HG03139 (cell line): Measurements from ENCODE around the gene TLE3.

Experiments used
- ATAC-seq: cut with Tn5 transposase; IDR thresholded peaks from one replicate; pipeline ENCODE4 v1.9.1; 2021; ENCODE audit not compliant: unreplicated experiment

TLE3 gene

GRCh38 chr15:70084461-70084860 is 13.3 kb downstream of the TLE3 start:
- ATAC-seq = no peak

GRCh38 chr15:70083946-70084345 is 13.8 kb downstream of the TLE3 start:
- ATAC-seq = peak; percentile 71

- no peak for ATAC-seq
Observed at GRCh38 chr15:70083418-70083817, 14.3 kb downstream of the TLE3 start.

GRCh38 chr15:70082281-70082900 is 15.3 kb downstream of the TLE3 start:
- no peak for ATAC-seq

GRCh38 chr15:70081612-70082011 is 16.1 kb downstream of the TLE3 start:
- no peak for ATAC-seq

- no peak for ATAC-seq
Observed at GRCh38 chr15:70080347-70080746, 17.4 kb downstream of the TLE3 start.

- no peak for ATAC-seq
Observed at GRCh38 chr15:70079888-70080287, 17.8 kb downstream of the TLE3 start.

GRCh38 chr15:70078578-70079417 is 18.9 kb downstream of the TLE3 start:
- no peak for ATAC-seq

GRCh38 chr15:70077188-70078147 is 20.2 kb downstream of the TLE3 start:
- no peak for ATAC-seq

- no peak for ATAC-seq
Observed at GRCh38 chr15:70074380-70074779, 23.3 kb downstream of the TLE3 start.

- ATAC-seq = no peak
Observed at GRCh38 chr15:70072479-70072878, 25.2 kb downstream of the TLE3 start.

GRCh38 chr15:70071799-70072198 is 25.9 kb downstream of the TLE3 start:
- no peak for ATAC-seq

GRCh38 chr15:70069716-70070115 is 28.0 kb downstream of the TLE3 start:
- no peak for ATAC-seq

GRCh38 chr15:70068783-70069565 is 28.7 kb downstream of the TLE3 start:
- no peak for ATAC-seq

GRCh38 chr15:70067681-70068080 is 30.0 kb downstream of the TLE3 start:
- no peak for ATAC-seq

GRCh38 chr15:70067011-70067410 is 30.7 kb downstream of the TLE3 start:
- no peak for ATAC-seq

- ATAC-seq = no peak
Observed at GRCh38 chr15:70066447-70066846, 31.3 kb downstream of the TLE3 start.

- ATAC-seq = no peak
Observed at GRCh38 chr15:70066004-70066403, 31.7 kb downstream of the TLE3 start.

GRCh38 chr15:70065006-70065722 is 32.6 kb downstream of the TLE3 start:
- no peak for ATAC-seq

- no peak for ATAC-seq
Observed at GRCh38 chr15:70064441-70064840, 33.3 kb downstream of the TLE3 start.
